RWPE2 (cell line): ENCODE results near the gene FBXO36.

ENCODE experiments used
- ATAC-seq: fragments of 200-7000 bp; cut with Tn5 transposase; 3 replicates; pipeline ENCODE4 v1.9.1; 2021; ENCODE audit warnings: low read depth
- DNase-seq: peaks from one replicate; pipeline ENCODE4 v3.0.0-alpha.2; 2020; ENCODE audit warnings: low spot score
- H3K27ac ChIP-seq: fragments of 450-650 bp; 2 replicates; pipeline ENCODE4 v1.5.1; 2017; ENCODE audit warnings: mild to moderate bottlenecking; ENCODE audit not compliant: poor library complexity, severe bottlenecking
- H3K27me3 ChIP-seq: fragments of 250-450 bp; sonication (Bioruptor Pico); 2 replicates; pipeline ENCODE4 v1.5.1; 2021; ENCODE audit warnings: mild to moderate bottlenecking, moderate library complexity; ENCODE audit not compliant: insufficient read depth, poor library complexity, severe bottlenecking
- H3K36me3 ChIP-seq: fragments of 250-450 bp; sonication (Bioruptor Pico); 2 replicates; pipeline ENCODE4 v1.5.1; 2020; ENCODE audit warnings: low read depth, mild to moderate bottlenecking, moderate library complexity
- H3K4me1 ChIP-seq: fragments of 250-450 bp; sonication (Bioruptor Pico); 2 replicates; pipeline ENCODE4 v1.5.1; 2021; ENCODE audit warnings: mild to moderate bottlenecking, moderate library complexity; ENCODE audit not compliant: insufficient read depth, poor library complexity, severe bottlenecking
- H3K4me3 ChIP-seq: fragments of 250-450 bp; sonication (Bioruptor Pico); 2 replicates; pipeline ENCODE4 v1.5.1; 2021; ENCODE audit warnings: mild to moderate bottlenecking, moderate library complexity; ENCODE audit not compliant: severe bottlenecking
- H3K9me3 ChIP-seq: fragments of 250-450 bp; sonication (Bioruptor Pico); 2 replicates; pipeline ENCODE4 v1.5.1; 2021; ENCODE audit warnings: mild to moderate bottlenecking, moderate library complexity; ENCODE audit not compliant: severe bottlenecking
- TF ChIP-seq, protein P1 (sequence below): fragments of 450-650 bp; IDR thresholded peaks from one replicate; pipeline ENCODE4 v1.5.1; 2017; ENCODE audit warnings: mild to moderate bottlenecking, moderate library complexity; ENCODE audit not compliant: poor library complexity, severe bottlenecking

The FBXO36 gene

DNA sequence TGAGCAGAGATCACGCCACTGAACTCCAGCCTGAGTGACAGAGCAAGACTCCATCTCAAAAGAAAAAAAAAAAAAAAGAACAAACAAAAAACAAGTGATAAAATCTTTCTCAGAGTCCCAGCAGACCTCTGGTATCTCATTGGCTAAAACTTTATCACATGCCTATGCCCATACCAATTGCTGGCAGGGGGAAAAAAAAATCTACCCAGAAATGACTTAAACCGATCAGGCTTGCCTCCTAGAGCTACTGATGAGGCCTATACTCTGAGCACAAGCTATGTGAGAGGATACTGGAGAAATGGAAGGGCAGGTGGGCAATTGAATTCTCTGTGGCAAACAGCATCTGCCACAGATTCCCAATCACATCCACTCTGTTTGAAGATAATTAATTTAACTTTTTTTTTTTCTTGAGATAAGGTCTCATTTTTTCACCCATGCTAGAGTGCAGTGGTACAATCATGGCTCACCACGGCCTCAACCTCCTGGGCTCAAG, 49.0 kb downstream of the FBXO36 start:
- Histone ChIP-seq H3K4me3 (no peak overlapping the region), H3K4me1 (no peaks in the 10 kb centered on the region), H3K27me3 (no peaks in the 10 kb centered on the region), H3K9me3 (no peaks in the 10 kb centered on the region), H3K36me3 (no peaks in the 10 kb centered on the region), H3K27ac (no peak overlapping the region)
- TF ChIP-seq, protein P1, sequence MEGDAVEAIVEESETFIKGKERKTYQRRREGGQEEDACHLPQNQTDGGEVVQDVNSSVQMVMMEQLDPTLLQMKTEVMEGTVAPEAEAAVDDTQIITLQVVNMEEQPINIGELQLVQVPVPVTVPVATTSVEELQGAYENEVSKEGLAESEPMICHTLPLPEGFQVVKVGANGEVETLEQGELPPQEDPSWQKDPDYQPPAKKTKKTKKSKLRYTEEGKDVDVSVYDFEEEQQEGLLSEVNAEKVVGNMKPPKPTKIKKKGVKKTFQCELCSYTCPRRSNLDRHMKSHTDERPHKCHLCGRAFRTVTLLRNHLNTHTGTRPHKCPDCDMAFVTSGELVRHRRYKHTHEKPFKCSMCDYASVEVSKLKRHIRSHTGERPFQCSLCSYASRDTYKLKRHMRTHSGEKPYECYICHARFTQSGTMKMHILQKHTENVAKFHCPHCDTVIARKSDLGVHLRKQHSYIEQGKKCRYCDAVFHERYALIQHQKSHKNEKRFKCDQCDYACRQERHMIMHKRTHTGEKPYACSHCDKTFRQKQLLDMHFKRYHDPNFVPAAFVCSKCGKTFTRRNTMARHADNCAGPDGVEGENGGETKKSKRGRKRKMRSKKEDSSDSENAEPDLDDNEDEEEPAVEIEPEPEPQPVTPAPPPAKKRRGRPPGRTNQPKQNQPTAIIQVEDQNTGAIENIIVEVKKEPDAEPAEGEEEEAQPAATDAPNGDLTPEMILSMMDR = no peak
- DNase-seq (no peak), ATAC-seq (no peak)

DNA sequence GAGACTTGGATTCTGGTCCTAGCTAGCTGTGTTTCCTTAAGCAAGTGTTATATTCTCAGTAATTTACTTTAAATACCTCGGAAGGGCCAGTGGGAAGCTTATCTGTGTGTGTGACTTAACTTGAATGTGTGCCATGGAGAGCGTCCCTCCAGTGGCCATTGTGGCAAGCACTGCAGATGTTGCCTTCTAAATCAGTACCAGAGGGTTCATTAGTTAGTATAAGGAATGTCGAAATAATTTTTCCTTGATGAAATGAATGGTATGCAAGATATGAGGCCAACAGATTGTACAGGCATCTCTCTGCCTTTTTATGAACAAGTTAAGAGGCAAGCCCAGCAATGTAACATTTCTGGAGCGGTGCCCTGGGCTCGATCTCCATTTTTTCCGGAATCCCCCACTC, 52.0 kb downstream of the FBXO36 start:
- TF ChIP-seq, protein P1 = no peak
- no peaks in the 10 kb centered on the region for H3K27me3 ChIP-seq
- DNase-seq (no peak), ATAC-seq (no peak)
- no peaks in the 10 kb centered on the region for H3K36me3 ChIP-seq
- no peaks in the 10 kb centered on the region for H3K4me1 ChIP-seq
- no peak overlapping the region for H3K27ac ChIP-seq
- H3K9me3 ChIP-seq = no peaks in the 10 kb centered on the region
- H3K4me3 ChIP-seq = no peak overlapping the region

DNA sequence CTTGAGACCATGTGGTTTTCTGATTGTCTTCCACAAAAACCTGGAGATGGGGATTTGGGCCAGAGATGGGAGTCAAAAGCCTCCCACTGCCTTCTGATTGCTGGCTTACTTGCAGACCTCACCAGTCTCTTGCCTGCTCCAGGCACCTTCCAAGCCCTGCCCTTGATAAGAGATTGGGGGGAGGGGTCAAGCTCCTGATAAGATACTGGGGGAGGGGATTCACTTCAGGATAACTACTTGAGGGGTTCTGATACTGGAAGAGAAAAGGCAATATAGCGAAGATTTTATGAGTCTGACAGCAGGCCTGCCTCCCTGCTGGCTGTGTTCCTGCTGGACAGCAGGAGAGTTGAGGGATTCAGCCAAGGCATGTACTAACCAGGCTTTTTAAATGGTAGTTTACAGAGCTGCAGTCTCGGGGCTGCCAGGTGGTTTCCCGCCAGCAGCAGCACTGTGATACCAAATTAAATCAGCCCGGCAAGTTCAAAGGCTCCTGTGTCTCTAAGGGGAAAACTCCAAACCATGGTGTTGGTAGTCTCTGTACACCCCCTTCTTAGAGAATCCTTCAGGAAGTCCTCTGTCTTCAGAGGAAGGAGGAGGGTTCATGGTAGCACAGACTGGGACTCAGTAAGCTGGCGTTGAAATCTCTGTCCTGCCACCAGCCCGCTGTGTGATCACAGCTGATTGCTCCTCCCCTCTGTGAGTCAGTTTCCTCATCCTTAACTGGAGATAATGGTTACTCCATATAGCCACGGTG, 58.3 kb downstream of the FBXO36 start:
- H3K4me3 ChIP-seq = no peak overlapping the region
- no peaks in the 10 kb centered on the region for H3K27me3 ChIP-seq
- ATAC-seq (peak; percentile 86), DNase-seq (no peak)
- no peak overlapping the region for H3K27ac ChIP-seq
- H3K36me3 ChIP-seq = no peaks in the 10 kb centered on the region
- H3K4me1 ChIP-seq = no peaks in the 10 kb centered on the region
- TF ChIP-seq, protein P1 = no peak
- no peaks in the 10 kb centered on the region for H3K9me3 ChIP-seq

DNA sequence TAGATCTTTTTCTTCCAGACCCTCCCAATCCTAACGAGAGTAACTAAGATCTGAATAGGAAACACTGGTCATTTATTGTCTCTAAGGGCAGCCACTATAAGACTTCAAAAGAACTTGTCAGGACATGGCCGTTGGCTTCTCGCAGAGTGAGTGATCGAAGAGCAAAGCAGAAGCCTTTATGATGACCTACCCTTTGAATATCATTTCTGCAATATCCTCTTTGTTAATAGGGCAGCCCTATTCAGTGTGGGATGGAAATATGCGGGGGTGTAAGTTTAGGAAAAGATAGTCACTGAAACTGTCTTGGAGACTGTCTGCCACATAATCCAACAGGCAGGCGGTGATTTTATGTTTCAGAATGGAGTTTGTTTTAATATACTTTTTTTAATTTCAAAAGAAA, 70.9 kb downstream of the FBXO36 start:
- Histone ChIP-seq H3K27ac (no peak overlapping the region), H3K4me3 (no peak overlapping the region), H3K9me3 (no peaks in the 10 kb centered on the region), H3K36me3 (no peaks in the 10 kb centered on the region), H3K4me1 (no peaks in the 10 kb centered on the region), H3K27me3 (no peaks in the 10 kb centered on the region)
- TF ChIP-seq, protein P1 = no peak
- DNase-seq (no peak), ATAC-seq (no peak)

DNA sequence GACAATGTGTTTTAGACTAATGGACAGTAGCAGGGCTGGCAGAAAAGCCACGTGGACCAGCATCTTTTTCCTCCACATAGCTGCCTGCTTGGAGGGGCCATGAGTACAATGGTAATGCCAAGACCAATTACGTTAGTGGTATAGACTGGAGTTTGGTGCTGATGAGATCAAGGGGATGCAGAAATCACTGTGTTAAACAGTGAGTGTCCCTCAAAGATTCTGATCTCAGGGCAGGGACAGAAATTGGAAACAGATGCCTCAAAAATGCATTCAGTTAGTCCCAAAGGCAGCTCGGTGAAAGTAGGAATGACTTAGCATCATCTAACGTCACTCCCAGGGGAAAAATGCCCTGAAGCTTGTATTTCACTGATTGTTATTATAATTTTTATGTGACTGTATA, 74.0 kb downstream of the FBXO36 start:
- TF ChIP-seq, protein P1 = no peak
- Histone ChIP-seq H3K4me3 (no peak overlapping the region), H3K36me3 (no peaks in the 10 kb centered on the region), H3K27ac (no peak overlapping the region), H3K4me1 (no peaks in the 10 kb centered on the region), H3K27me3 (no peaks in the 10 kb centered on the region), H3K9me3 (no peaks in the 10 kb centered on the region)
- ATAC-seq = no peak
- DNase-seq = no peak
